Ishikawa (cell line): ENCODE measurements around the gene JARID2.

Experiments used
- EP300 ChIP-seq: IDR thresholded peaks from 2 replicates; pipeline ENCODE4 v1.6.1; 2012; ENCODE audit warnings: borderline replicate concordance
- YY1 ChIP-seq: IDR thresholded peaks from 2 replicates; pipeline ENCODE4 v1.6.1; 2012; ENCODE audit warnings: low read depth

- TF ChIP-seq EP300 (no peak), YY1 (no peak)
These were observed 60.0 kb downstream of the JARID2 start for GRCh38 chr6:15305909-15306308.
